DMS79 treated with DMSO at 0.1 percent for 48 hours (cell line): Measurements from ENCODE around the gene CEP131.

ENCODE experiments used
- DNase-seq: peaks from one replicate; lab custom pipeline; 2025; lab: John Stamatoyannopoulos, UW

Gene CEP131

GRCh38 chr17:81187120-81187519 lies 35.6 kb downstream of the CEP131 start:
- DNase-seq = no peak

DNA sequence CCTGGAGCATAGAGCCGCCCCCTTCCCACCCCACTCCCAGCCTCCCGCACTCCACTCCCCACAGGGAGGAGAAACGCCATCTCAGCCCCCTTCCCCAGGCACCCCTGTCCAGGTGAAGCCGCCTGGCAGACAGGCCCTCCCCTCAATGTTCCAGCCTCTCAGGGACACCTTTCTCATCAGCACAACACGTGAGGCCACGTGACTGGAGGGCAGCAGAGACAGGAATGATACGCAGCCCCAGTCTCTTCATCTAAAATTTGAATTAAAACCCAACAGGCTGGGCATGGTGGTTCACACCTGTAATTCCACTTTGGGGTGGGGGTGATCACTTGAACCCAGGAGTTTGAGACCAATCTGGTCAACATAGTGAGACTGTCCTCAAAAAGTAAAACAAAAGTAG lies 36.6 kb downstream of the CEP131 start:
- no peak for DNase-seq

DNA sequence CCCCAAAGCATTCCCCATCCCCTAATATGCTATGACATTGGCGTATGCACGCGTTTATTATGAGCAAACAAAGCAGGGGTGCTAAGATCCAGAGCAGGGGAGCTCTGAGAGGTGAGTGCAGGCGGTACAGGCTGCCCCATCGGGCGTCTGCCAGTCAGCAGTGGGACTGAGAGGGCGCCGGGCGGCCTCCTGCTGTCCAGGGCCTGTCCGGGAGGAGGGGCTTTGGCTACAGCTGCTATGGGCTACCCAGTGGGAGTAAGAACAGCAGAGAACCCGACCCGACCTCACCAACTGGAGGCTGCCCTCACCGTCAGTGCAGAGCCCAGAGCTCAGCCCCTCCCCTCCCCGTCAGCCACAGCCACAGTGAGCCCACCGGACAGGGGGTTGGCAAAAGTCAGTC lies 38.2 kb downstream of the CEP131 start:
- DNase-seq = no peak

DNA sequence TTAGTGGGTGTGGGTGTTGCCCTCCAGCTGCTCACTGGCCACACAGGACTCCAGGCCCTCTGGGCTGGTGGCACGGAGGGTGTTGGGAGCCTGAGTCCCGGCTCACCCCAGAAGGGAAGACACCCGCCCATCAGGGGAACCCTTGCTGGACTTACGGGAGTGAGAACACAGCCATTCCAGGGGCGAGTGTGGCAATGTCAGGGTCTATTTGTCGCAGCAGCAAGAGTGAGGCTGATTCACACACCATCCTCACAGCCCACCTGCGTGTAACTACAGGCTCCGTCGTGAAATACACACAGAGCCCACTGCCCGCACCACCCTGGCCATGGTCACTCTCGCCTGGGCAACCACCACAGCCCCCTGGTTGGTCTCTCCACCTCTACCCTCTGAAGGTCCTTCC lies 39.0 kb downstream of the CEP131 start:
- DNase-seq = no peak

DNA sequence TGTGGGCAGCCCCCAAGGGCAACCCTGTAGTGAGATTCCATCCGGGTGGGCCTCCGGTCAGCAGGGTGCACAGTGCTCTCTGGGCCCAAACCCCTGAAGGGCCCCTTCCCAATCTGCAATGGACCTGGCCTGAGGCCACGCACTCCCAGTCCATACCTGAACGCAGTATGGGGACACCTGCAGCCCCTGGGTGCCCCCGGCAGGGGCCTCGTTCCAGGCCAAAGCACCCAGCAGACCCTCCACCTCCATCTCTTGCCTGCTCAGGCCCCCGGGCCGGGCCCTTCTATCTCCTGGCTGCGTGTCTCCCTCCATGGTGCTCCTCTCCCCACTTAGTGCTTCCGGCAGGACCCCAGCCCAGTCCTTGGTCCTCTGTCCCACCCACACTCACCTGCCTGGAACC lies 39.4 kb downstream of the CEP131 start:
- DNase-seq = no peak

GRCh38 chr17:81182596-81182995 lies 40.2 kb downstream of the CEP131 start:
- DNase-seq = no peak

DNA sequence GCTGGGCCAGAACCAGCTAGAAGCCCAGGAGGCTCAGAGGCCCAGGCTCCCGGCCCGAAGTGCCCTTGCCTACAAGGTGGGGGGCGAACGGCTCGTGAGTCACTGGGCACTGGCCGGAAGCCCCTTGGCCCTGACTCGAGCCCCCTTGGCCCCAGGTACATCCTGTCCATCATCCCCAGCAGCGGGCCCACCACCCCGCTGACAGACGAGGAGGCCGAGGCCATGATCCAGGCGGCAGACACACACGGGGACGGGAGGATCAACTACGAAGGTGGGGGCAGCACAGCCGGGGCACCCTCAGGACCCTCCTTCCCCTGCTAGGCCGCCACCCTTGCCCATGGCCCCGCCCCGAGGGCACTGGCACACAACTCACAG lies 41.0 kb downstream of the CEP131 start:
- DNase-seq = no peak

- DNase-seq = no peak
Measured at GRCh38 chr17:81180836-81181810, 41.6 kb downstream of the CEP131 start.

- no peak for DNase-seq
Measured at GRCh38 chr17:81179861-81180260, 42.9 kb downstream of the CEP131 start.

DNA sequence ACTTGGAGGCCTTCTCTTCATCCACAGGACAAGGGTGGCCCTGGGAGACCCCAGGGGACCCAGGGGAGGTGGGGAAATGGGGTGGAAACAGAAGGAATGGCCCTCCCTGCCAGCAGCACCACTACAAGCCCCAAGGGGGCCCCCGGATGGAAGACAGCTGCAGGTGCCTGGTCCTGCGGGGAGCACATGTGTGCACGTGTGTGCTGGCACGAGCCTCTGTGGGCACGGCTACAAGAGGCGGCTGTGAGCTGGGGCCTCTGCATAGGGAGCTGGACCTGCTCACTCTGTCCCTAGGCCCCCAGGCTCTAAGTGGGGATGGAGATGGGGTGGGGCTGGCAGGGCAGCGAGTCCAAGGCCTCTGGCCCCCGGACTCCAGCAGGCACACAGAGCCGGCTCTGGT lies 43.5 kb downstream of the CEP131 start:
- no peak for DNase-seq

GRCh38 chr17:81178136-81179091 lies 44.4 kb downstream of the CEP131 start:
- DNase-seq = no peak

DNA sequence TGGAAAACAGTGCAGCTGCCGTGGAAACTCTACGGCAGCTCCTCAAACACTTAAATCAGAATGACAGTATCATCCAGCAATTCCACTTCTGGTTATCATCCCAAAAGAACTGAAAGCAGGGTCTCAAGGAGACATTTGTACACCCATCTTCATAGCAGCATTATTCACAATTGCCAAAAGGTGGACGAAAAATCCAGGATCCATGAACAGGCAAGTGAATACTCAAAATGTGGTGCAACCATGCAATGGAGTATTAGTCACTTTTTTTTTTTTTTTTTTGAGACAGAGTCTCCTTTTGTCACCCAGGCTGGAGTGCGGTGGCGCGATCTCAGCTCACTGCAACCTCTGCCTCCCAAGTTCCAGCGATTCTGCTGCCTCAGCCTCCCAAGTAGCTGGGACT lies 46.1 kb downstream of the CEP131 start:
- no peak for DNase-seq

GRCh38 chr17:81173762-81174155 lies 49.0 kb downstream of the CEP131 start:
- DNase-seq = no peak

DNA sequence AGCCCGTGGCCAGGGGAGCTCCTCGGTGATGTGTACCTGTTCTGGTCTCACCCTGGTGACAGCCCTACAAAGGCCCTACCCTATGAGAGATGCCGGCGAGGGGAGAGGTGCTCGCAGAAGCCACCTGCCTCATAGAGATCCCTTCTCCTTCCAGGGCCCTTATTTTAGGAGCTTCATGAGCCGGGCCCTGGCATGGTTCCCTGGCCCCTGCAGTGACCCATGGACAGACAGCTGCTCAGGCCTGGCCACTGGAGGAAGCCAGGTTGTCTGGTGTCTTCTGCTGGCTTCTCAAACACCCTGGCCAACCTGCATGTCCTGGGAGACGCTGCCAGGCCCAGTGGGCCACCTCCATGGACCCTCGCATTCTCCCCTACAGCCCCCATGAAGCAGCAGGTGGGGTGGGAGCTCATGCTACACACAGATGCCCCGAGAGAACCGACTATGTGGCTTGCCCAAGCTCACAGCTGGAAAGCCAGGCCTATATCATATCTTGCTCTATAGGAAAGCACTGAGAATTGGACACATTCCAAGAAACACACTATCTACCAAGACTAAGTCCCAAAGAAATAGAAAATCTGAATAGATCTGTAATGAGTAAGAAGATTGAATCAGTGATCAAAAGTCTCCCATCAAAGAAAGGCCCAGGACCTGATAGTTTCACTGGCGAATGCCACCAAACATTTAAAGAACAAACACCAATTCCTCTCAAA lies 49.6 kb downstream of the CEP131 start:
- DNase-seq = no peak

DNA sequence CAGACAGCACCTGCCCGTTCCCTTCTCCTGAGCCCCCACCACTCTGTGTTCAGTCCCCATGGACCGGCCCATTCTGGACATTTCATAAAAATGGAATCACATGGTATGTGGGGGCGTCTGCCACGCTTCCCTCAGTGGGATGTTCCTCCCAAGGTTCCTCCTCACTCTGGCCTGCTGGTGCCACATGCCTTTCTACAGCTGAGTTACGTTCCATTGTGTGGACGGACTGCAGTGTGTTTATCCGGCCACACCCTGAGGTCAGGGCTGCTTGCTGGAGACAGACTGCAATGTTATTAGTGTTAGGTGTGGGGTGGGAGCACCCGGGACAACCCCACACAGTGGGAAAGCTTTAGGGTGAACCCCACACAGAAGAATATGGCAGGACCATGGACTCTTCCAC lies 50.8 kb downstream of the CEP131 start:
- no peak for DNase-seq

DNA sequence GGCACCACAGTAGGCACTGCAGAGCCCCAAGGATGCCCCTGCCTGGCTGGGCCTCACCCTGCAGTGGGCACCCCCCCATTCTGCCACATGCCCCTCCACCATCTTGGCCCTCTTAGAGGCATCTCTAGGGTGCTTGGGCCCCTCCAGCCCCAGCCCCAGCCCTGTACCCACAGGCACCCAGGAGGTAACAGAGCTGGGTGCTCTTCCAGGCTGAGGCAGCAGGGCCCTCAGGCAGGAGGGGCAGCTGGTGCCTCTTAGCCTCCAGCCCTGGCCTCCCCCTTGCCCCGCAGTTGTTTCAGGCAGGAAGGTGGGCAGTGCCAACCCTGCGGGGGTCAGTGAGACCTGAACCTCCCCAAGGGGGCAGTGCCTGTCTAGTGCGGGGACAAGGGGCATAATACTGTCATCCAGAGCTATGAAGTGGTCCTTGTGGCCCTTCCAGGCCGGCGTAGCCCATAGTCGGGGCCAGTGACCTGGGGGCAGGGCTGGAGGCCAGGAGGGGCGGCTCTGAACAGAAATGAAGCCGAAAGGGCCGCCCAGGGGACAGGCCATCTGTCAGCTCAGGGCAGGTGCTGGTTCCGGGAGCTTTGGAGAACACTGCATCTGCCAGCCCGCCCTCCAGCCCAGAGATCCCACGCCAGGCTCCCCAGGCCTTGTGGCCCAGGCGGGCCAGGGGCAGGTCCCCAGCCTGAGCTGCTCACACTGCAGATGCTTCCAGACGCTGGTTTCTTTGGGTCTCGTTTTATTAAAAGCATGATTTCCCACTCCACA lies 51.9 kb downstream of the CEP131 start:
- no peak for DNase-seq

GRCh38 chr17:81169870-81170309 lies 52.9 kb downstream of the CEP131 start:
- no peak for DNase-seq

DNA sequence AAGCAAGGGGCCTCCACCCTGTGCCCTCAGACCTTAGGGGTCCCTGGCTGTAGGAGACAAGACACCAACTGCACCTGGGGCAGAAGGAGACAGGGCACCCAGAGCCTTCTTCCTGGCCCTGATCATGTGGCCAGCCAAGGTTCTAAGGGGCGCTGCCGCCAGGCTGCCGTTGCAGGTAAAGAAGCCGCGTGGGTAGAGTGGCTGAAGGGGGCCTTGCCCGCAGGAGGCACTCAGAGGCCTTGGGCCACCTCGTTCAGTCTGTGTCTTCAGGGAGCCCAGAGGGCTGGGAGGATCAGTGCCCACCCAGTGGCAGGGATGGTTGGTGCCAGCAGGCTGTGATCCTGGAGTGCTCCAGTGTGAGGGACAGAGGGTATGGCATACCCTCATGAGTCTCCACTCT lies 55.1 kb downstream of the CEP131 start:
- no peak for DNase-seq

- no peak for DNase-seq
Measured at GRCh38 chr17:81167194-81167524, 55.6 kb downstream of the CEP131 start.

DNA sequence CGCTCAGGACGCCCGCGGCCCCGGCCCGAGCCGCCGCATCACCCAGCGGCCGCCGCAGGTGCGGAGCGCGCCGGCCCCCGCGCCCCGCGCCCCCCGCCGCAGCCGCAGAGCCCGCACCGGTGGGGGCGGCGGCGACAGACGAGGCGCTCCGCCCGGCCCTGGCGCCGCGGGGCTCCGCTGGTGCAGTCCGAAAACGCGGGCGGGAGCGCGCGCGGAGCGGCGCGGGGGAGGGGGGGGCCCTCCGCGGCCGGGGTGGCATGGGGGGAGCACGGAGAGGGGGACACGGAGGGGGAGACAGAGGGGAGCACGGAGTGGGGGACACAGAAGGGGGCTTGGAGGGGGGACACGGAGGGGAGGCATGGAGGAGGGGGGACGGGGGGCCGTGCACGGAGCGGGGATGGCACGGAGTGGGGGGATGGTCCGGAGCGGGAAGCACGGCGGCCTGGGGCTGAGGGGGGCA lies 56.7 kb downstream of the CEP131 start, which contains the start of gene AATK:
AATK (minus strand) TSS at position 189 of the 460 bp plus-strand sequence. CDS start 229 bp downstream, outside the sequence.
- no peak for DNase-seq
